ENCODE results near the gene ALMS1. TPM values are rescaled to one million over a fixed set of nuclear protein-coding genes. Genes with fewer than 3 reads are reported as not detected.

The ALMS1 gene
- total and polyA plus RNA-seq, 9 of the 15 experiments (the other 6 are each of a cell fraction or from before 2014, with no cell fraction given), result 1.4 to 26.3 (median 13.6) TPM

GRCh38 chr2:73368781-73369180 lies 16.9 kb upstream of the ALMS1 start (continued):
- no peak for TF ChIP-seq RBBP5 (IDR thresholded peaks at IDR 0.05; ENCODE audit: borderline replicate concordance, insufficient read depth, low read length, poor library complexity, severe bottlenecking)
- no peak for TF ChIP-seq NFIC (IDR thresholded peaks at IDR 0.05)
- TF ChIP-seq ZNF780A (CRISPR knock-in tag; IDR thresholded peaks at IDR 0.05), result no peak
- TF ChIP-seq MYNN (IDR thresholded peaks at IDR 0.05), result peak; percentile 33; the same call in 1 of the 2 replicates
- TF ChIP-seq MYNN (CRISPR knock-in tag; IDR thresholded peaks at IDR 0.05), result no peak
- TF ChIP-seq BHLHE40 (IDR thresholded peaks at IDR 0.05; ENCODE audit: low read length), result 0 out of 2 replicates have a peak, but pooled peaks have one; percentile 31
- no peak for TF ChIP-seq IRF2 (CRISPR knock-in tag; IDR thresholded peaks at IDR 0.05)
- peak; percentile 90 for TF ChIP-seq ATF3 (IDR thresholded peaks at IDR 0.05)
- TF ChIP-seq ATF3 (CRISPR knock-in tag; conservative IDR thresholded peaks at IDR 0.05), result no peak
- TF ChIP-seq RCOR1 (IDR thresholded peaks at IDR 0.05; ENCODE audit: borderline replicate concordance in 1 of 2, low read depth in 2 of 2, low read length in 2 of 2), result peak in 1 of 2 experiments; percentile 78; a peak in 2 of 4 replicates
- peak; percentile 89 for TF ChIP-seq CREM (IDR thresholded peaks at IDR 0.05; ENCODE audit: low read depth)
- TF ChIP-seq ARID1B (IDR thresholded peaks at IDR 0.05), result peak; percentile 81
- TF ChIP-seq TEAD4 (IDR thresholded peaks at IDR 0.05; ENCODE audit: low read length), result peak; percentile 57
- no peak for TF ChIP-seq TEAD4 (CRISPR knock-in tag; IDR thresholded peaks at IDR 0.05; ENCODE audit: borderline replicate concordance)
- TF ChIP-seq GABPA (tag; conservative IDR thresholded peaks at IDR 0.05; ENCODE audit: low read depth), result peak; percentile 36; the same call in 1 of the 2 replicates
- 0 out of 2 replicates have a peak, but pooled peaks have one; percentile 28 for TF ChIP-seq ZNF766 (CRISPR knock-in tag; conservative IDR thresholded peaks at IDR 0.05)
- TF ChIP-seq ZNF318 (IDR thresholded peaks at IDR 0.05; ENCODE audit: borderline replicate concordance in 1 of 2, low read depth in 1 of 2), result peak in 1 of 2 experiments; percentile 99; a peak in 2 of 4 replicates
- peak; percentile 72 for TF ChIP-seq MEIS2 (IDR thresholded peaks at IDR 0.05; ENCODE audit: partially characterized antibody)
- peak; percentile 78 for TF ChIP-seq MITF (IDR thresholded peaks at IDR 0.05)

All from K562 (cell line).